GM10847 (cell line): ENCODE results near the gene PAQR6.

Source experiments
- POLR2A ChIP-seq: IDR thresholded peaks from 2 replicates; pipeline ENCODE4 v1.6.1; 2011; ENCODE audit not compliant: insufficient read length; ENCODE audit errors: extremely low read depth

Gene PAQR6

GRCh38 chr1:156279837-156280236, 32.0 kb upstream of the PAQR6 start:
- TF ChIP-seq POLR2A = no peak

DNA sequence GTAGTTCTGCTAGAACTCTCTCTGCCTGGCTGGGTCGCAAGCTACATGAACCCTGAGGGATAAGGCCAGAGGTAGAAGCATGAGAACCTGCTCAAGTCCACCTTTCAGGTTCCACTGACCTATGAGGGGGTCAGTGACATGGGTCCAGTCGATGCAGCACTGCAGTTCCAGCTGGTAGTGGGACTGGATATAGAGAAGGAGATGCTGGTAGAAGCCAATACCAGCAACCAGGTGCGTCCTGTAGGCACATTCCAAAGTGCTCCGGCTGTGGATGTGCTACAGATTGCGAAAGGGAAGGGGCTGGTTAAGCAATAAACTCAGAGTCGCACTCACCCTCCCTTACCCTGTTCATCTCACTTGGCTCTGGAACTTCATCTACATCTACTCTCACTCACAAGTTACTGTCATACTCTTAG, 29.1 kb upstream of the PAQR6 start:
- TF ChIP-seq POLR2A = no peak

- no peak for TF ChIP-seq POLR2A
Measured at GRCh38 chr1:156276532-156276931, 28.7 kb upstream of the PAQR6 start.

- no peak for TF ChIP-seq POLR2A
Measured at GRCh38 chr1:156270314-156270713, 22.5 kb upstream of the PAQR6 start.

DNA sequence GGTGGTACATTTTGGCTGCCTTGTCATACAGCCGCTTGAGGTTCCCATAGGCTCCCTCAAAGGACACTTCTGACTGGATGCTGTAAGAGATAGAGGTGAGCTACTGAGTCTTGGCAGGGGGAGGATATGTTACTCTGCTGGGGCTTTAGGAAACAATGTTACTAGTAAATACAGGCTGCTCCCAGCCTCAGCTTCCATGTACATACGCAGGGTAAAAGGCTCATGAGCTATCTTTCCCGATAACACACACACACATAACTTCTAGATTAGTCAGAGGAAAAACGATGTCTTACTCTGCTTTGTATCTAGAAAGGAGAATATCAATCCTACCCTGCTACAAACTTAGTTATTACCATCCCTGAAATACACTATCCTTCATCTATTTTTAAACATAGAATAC, 20.5 kb upstream of the PAQR6 start:
- TF ChIP-seq POLR2A = no peak

DNA sequence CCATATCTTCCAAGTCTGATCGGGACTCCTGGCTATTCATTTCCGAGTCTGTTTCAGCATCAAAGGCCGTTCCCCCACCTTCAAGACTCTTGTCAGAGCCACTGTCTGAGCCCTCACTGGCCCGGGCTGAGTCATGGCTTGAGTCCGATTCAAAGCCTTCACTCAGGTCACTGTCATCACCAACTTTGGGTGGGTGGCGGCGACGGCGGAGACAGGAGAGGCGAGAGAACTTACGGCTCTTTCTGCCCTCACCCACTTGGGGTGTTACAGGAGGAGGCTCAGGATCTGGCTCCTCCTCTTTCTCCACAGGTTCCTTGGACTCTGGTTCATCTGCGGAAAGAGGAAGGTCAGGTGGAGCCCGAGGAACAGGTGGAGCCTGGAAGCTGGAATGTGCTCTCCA, 18.2 kb upstream of the PAQR6 start:
- TF ChIP-seq POLR2A = no peak

DNA sequence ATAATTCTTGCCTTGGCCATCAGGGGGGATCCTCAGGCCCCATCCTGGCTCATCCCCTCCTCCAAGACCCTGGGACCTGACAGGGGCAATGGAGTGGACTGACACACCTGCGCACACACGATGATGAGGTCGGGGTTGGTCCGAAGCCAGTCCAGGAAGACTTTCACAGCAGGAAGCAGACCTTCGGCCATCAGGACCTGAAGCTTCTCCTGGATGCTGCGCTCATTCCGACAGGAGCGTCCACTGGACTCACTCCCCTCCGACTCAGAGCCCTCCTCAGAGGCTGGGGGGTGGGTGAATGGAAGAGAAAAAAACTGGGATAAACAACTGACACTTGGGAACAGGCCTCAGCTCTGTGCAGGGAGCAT, 15.4 kb upstream of the PAQR6 start:
- no peak for TF ChIP-seq POLR2A

DNA sequence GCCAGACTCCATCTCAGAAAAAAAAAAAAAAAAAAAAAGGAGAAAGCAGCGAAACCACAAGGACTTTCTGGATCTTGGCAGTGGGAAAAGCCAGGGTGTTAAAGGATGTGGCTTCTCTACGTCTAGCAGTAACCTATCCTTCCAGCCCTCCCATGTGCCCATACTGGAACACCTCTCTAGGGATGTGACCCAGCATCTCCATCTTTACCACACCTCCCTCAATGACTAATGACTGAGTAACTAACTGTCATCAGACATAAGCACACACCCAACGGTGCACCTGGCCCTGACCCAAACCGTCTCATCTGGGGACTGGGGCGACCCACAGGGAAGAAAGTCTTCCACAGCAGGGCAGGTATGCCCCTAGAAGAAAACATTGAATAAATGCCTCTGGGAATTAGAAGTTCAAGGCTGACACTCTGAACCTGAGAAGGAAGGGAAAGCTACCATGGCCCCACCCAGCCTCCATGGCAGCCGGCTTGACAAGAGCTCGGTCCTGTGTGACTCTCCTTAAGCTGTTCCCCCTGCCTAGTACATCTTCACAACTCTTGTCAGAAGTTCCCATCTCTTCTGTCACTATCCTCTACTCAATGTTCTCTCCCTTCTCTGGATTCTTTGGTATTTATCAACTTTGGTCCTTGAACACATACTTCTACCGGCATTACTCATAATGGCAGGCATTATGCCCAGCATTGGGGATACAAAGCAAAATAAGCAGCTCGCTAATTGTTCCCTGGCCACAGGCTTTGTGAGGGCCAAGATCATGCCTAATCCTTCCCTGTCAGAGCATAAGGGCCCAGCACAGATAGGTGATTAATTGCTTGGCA, 14.8 kb upstream of the PAQR6 start:
- no peak for TF ChIP-seq POLR2A

DNA sequence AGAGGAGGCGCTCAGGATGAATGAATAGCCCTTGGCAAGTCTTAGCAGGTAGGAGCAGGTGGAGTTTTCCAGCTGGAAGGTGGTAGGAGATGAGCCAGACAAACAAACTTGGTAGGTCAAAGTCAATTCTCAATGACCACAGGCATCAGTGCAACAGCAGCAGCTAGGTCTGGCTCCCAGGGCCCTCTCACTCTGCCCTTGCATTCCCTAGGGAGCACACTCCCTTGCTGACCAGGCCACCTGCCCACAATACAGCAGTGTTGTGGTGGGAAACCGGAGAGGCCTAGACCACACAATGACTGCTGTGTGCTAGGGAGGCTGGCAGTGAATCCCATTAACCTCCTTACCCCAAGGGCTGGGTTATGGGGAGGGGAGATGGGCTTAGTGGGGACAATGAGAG, 13.0 kb upstream of the PAQR6 start:
- TF ChIP-seq POLR2A = no peak

GRCh38 chr1:156259805-156260204, 11.9 kb upstream of the PAQR6 start:
- TF ChIP-seq POLR2A = no peak

- no peak for TF ChIP-seq POLR2A
Measured at GRCh38 chr1:156258859-156259258, 11.0 kb upstream of the PAQR6 start.

GRCh38 chr1:156257711-156258110, 9.9 kb upstream of the PAQR6 start:
- TF ChIP-seq POLR2A = no peak

DNA sequence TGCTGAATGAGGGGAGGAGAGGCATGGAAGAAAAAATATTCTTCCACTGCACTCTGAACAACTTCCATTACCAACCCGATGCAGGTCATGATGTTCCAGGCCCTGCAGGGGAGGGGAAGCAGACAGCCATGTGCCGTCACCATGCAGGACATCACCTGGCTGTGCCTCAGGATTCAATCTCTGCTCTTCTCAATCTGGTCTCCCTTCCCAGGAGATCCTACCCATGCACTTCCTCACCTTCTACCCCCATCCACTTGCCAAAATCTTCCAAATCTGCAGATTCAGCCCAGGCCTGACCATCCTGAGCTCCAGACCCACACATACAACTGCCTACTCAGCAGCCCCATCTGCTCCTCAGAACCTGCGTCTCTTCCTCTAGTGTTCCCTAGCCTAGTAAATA, 5.8 kb upstream of the PAQR6 start:
- no peak for TF ChIP-seq POLR2A

- TF ChIP-seq POLR2A = no peak
Measured at GRCh38 chr1:156251527-156251926, 3.7 kb upstream of the PAQR6 start.

DNA sequence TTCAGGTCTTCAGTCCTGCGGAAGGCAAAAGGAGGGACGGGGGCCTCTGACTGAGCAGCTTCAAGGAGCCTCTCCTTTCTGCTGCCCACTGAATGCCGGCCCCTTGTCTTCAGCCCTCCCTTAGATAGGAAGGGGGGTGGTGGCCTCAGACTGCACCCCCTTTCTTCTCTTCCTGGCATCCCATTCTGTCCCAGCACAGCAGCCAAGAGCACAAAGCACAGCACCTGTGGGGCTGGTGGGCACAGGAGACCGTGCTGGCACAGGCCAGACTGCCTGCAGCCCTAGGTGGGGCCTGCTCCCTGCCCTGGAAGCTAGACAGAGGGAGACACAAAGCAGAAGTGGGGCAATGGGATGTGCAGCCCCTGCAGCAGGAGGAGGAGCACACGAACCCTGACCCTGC, 1.7 kb upstream of the PAQR6 start:
- no peak for TF ChIP-seq POLR2A

DNA sequence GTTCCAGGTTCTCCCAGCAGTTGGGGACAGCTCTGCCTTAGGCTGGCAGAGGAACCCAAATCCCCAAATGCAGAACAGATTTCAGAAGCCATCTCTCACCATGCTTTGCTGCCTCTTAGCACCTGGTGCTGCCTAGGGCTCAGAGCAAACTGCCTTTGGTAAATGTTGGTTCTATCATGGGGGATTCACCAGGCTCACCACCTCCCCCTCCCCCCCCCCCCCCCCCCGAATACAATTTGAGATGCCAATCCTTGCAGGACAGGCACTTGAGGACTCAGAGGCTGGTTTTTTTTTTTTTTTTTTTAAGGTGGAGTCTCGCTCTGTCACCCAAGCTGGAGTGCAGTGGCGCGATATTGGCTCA, 447 bp upstream of the PAQR6 start:
- TF ChIP-seq POLR2A = no peak

DNA sequence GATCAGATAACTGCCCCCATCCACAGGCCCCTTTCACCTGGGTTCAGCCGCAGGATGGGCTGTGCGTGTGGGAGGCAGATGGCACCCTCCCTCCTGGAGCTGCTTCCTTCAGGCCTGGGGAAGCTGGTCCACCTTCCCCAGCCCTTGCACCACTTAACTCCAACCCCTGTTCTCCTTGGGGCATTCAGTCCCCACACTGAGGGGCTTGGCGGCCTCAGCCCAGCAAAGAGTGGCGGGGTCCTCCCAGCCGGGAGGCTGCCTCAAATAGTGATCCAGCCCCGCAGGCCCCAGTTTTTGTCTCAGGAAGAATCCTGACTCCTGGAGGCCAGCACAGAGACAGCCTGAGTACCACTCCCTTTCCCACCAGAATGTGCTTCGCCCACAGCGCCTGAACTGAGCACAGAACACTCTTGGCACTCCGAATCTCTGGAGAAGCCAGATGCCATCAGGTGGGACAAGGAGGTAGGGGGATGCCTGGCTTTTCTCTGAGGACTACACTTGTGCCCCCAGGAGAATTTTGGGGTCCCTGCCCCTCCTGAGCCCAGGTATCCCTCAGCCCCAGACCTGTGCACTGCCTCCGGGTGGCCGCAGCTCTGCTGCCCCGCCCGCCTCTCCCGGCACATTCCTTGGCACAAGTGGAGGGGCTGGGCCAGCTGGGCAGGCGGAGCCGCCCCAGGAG, 936 bp downstream of the PAQR6 start:
- no peak for TF ChIP-seq POLR2A
